Measurements from ENCODE around the gene COMMD4. TPM values are rescaled to one million over a fixed set of nuclear protein-coding genes. Genes with fewer than 3 reads are reported as not detected.
"Not testable (repeated sequence)": the region's sequence is repeated elsewhere in the genome, so short reads cannot be mapped to it uniquely, and the experiment has no call there.

COMMD4 gene
- total RNA-seq, 2 donors from 2014 or later: 35.3 to 43.8 TPM

DNA sequence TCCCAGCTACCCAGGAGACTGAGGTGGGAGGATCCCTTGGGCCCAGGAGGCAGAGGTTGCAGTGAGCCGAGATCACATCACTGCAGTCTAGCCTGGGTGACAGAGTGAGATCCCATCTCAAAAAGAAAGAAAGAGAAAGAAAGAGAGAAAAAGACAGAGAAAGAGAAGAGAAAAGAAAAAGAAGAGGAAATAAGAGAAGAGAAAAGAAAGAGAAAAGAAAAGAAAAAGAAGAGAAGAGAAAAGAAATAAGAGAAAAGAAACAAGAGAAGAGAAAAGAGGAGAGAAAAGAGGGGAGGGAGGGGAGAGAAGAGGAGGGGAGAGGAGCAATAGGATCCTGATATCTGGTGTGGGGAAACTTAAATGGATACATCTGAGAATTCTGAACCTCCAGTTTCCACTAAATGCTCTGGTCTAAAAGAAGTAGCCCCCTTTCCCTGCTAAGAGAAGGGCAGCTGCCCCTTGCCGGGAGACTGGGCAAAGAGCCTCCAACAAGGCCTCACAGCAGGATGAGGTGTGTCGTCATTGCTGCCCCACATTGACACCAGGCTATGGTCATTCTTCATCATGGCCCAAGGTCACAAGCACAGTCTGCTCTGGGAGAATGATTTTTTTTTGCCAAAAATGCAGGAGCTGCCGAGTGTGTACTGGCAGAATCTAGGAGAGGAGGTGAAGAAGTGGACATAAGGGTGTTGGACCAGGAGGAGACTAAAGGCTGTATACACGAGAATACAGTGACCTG, 21.1 kb upstream of the COMMD4 start:
- TF ChIP-seq, protein P1, sequence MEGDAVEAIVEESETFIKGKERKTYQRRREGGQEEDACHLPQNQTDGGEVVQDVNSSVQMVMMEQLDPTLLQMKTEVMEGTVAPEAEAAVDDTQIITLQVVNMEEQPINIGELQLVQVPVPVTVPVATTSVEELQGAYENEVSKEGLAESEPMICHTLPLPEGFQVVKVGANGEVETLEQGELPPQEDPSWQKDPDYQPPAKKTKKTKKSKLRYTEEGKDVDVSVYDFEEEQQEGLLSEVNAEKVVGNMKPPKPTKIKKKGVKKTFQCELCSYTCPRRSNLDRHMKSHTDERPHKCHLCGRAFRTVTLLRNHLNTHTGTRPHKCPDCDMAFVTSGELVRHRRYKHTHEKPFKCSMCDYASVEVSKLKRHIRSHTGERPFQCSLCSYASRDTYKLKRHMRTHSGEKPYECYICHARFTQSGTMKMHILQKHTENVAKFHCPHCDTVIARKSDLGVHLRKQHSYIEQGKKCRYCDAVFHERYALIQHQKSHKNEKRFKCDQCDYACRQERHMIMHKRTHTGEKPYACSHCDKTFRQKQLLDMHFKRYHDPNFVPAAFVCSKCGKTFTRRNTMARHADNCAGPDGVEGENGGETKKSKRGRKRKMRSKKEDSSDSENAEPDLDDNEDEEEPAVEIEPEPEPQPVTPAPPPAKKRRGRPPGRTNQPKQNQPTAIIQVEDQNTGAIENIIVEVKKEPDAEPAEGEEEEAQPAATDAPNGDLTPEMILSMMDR (IDR thresholded peaks at IDR 0.05): no peak
- no peak for TF ChIP-seq POLR2A (IDR thresholded peaks at IDR 0.05)
- H3K4me3 ChIP-seq: no peak overlapping the region
- ATAC-seq (no peak), DNase-seq (no peak)
- no peaks in the 10 kb centered on the region for H3K36me3 ChIP-seq (replicated peaks in 1 of 2; ENCODE audit: insufficient read depth in 1 of 2, low read depth in 2 of 2)
- no peaks in the 10 kb centered on the region for H3K9me3 ChIP-seq
- H3K27me3 ChIP-seq: peaks cover 0 to under 1% of the 10 kb centered on the region in 2 donors
- WGBS, 2 donors: 53 to 67% methylated on average over 5 of the region's 5 CpGs
- intact Hi-C loops (cut with DNase I): no loop called here
- H3K4me1 ChIP-seq: no peaks in the 10 kb centered on the region
- H3K27ac ChIP-seq: no peak overlapping the region

DNA sequence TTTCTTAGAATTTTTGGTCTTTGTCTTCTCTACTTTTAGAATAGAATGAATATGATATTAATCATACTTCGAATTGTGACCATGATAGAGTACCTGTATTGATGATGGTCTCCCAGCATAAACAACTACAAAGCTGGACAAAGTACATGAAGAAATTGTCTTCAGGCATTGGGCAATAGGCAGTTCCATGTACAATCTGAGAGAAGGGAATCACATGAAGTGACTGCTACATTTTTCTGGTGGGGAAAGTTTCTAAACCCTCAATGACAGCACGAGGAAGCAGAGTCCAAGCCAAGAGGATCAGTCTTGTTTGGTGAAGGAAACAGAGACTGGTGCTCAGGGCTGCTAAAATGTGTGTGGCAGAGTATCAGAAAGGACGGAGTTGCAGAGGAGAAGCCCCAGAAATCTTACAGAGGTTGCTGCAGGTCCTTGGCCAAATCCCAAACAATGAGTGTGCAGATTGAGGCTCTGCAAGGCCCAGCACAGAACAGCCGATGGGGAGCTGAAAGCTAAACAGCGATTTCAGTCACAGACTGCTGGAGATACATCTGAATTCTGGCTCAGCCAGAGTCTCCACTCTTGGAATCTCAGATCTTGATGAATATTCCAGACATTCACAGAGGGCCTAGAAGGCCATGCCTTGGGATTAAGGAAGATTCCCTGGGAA, 16.5 kb upstream of the COMMD4 start:
- H3K27ac ChIP-seq; intact Hi-C loops (cut with DNase I); H3K4me1 ChIP-seq; H3K36me3 ChIP-seq (replicated peaks in 1 of 2; ENCODE audit: insufficient read depth in 1 of 2, low read depth in 2 of 2); H3K9me3 ChIP-seq; H3K27me3 ChIP-seq; ATAC-seq; DNase-seq; H3K4me3 ChIP-seq: not testable (repeated sequence)
- whole genome bisulfite sequencing, 2 donors: 73 to 84% methylated on average over 4 to 5 of the region's 5 CpGs

DNA sequence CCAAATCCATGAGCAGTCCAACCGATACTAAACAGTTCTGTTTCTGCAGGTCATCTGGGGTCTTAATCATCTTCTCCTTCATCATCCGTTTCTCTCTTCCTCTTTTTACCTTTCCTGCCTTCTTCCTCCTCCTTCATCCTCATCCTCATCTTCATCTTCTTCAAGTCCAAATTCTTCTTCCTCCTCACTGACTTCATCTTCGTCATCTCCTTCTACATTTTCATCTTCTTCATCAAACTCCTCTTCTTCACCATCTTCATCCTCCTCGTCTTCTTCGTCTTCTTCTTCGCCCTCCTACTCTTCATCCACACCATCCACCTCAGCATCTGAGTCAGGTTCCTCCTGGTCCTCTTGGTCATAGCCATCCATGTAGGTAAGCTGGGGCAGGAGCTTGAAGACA, 14.2 kb upstream of the COMMD4 start:
- H3K27ac ChIP-seq: no peak overlapping the region
- H3K36me3 ChIP-seq (replicated peaks in 1 of 2; ENCODE audit: insufficient read depth in 1 of 2, low read depth in 2 of 2): no peaks in the 10 kb centered on the region
- intact Hi-C loops (cut with DNase I): no loop called here
- no peak overlapping the region for H3K4me3 ChIP-seq
- 76 to 81% methylated on average over 6 of the region's 6 CpGs for WGBS, 2 donors
- H3K9me3 ChIP-seq: no peaks in the 10 kb centered on the region
- TF ChIP-seq, protein P1 (IDR thresholded peaks at IDR 0.05): no peak
- TF ChIP-seq POLR2A (IDR thresholded peaks at IDR 0.05): no peak
- no peak for ATAC-seq
- H3K4me1 ChIP-seq: no peaks in the 10 kb centered on the region
- no peak for DNase-seq
- H3K27me3 ChIP-seq: no peaks in the 10 kb centered on the region

DNA sequence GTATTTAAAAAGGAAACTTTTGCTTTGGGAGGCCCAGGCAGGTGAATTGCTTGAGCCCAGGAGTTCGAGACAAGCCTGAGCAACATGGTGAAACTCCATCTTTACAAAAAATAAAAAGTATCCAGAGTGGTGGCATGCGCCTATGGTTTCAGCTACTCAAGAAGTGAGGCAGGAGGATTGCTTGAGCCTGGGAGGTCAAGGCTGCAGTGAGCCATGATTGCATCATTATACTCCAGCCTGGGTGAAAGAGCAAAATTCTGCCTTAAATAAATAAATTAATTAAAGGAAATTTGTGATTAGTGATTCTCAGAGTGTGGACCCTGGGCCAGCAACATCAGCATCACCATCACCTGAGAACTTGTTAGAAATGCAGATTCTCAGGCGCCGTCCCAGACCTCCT, 9.9 kb upstream of the COMMD4 start:
- Histone ChIP-seq H3K27ac (no peak overlapping the region), H3K9me3 (no peaks in the 10 kb centered on the region), H3K27me3 (no peaks in the 10 kb centered on the region), H3K36me3 (replicated peaks in 1 of 2; ENCODE audit: insufficient read depth in 1 of 2, low read depth in 2 of 2) (no peaks in the 10 kb centered on the region), H3K4me1 (no peaks in the 10 kb centered on the region), H3K4me3 (no peak overlapping the region)
- TF ChIP-seq POLR2A (IDR thresholded peaks at IDR 0.05): no peak
- TF ChIP-seq, protein P1 (IDR thresholded peaks at IDR 0.05): no peak
- ATAC-seq (no peak), DNase-seq (no peak)
- 86 to 98% methylated on average over 4 of the region's 4 CpGs for WGBS, 2 donors
- intact Hi-C loops (cut with DNase I): no loop called here

DNA sequence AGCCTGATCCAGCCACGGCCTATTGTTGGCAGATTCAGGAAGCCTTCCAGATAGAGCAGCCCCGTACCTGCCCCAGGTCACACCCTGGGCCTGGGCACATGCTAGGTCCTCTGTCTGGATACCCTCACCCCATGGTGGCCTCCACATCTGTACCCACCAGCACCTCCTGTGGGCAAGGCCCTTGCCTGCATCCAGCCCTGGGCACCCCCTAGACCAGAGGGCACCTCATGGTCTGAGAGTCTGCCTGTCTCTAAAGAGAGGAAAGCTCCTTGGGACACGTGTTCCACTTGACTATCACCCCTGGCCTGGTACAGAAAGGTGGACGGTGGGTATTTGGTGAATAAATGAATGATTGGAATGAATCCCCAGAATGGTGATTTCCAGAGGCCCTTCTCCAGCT, 8.9 kb upstream of the COMMD4 start:
- TF ChIP-seq, protein P1 (IDR thresholded peaks at IDR 0.05): no peak
- no peak for TF ChIP-seq POLR2A (IDR thresholded peaks at IDR 0.05)
- WGBS, 2 donors: 72 to 75% methylated on average over 4 of the region's 4 CpGs
- H3K27ac ChIP-seq: no peak overlapping the region
- intact Hi-C loops (cut with DNase I): no loop called here
- H3K36me3 ChIP-seq (replicated peaks in 1 of 2; ENCODE audit: insufficient read depth in 1 of 2, low read depth in 2 of 2): no peaks in the 10 kb centered on the region
- DNase-seq: no peak
- no peak for ATAC-seq
- no peaks in the 10 kb centered on the region for H3K9me3 ChIP-seq
- H3K4me1 ChIP-seq: no peaks in the 10 kb centered on the region
- H3K27me3 ChIP-seq: no peaks in the 10 kb centered on the region
- H3K4me3 ChIP-seq: no peak overlapping the region
